ENCODE measurements around the gene JOSD2.

DNA sequence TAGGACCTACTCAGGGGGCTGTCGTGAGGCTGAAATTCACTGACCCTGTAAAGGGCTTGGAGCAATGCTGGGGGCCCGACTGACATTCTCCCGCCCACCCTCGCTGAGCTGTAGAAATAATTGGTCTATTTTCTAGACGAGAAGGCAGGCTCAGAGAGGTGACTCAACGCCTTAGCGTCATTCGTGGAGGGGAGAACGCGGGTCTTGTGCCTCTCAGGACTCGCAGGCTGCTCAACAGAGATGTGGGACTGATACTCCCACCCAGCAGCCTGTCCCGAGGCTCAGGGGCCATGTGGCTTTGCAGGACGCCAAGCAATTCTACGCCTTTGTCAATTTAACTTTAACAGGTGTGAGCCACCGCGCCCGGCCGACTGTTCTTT, 26.3 kb upstream of the JOSD2 start:
- TF ChIP-seq POLR2A (IDR thresholded peaks at IDR 0.05) (no peak), EP300 (IDR thresholded peaks at IDR 0.05) (no peak)
- TF ChIP-seq, protein P1, sequence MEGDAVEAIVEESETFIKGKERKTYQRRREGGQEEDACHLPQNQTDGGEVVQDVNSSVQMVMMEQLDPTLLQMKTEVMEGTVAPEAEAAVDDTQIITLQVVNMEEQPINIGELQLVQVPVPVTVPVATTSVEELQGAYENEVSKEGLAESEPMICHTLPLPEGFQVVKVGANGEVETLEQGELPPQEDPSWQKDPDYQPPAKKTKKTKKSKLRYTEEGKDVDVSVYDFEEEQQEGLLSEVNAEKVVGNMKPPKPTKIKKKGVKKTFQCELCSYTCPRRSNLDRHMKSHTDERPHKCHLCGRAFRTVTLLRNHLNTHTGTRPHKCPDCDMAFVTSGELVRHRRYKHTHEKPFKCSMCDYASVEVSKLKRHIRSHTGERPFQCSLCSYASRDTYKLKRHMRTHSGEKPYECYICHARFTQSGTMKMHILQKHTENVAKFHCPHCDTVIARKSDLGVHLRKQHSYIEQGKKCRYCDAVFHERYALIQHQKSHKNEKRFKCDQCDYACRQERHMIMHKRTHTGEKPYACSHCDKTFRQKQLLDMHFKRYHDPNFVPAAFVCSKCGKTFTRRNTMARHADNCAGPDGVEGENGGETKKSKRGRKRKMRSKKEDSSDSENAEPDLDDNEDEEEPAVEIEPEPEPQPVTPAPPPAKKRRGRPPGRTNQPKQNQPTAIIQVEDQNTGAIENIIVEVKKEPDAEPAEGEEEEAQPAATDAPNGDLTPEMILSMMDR (IDR thresholded peaks at IDR 0.05), result no peak
